Lower lobe of right lung (tissue), 2 donors: ENCODE measurements around the gene MGAT4A. TPM values are rescaled to one million over a fixed set of nuclear protein-coding genes. Genes with fewer than 3 reads are reported as not detected.
A peak's percentile ranks its signal among the peaks of the same experiment; 100 is the strongest.

Source experiments
- ATAC-seq, 2 donors: fragments of 200-7000 bp; cut with Tn5 transposase; one replicate each; pipeline ENCODE4 v1.9.1; 2020 to 2022; ENCODE audit warnings: mild to moderate bottlenecking in 2 of 2, moderate library complexity in 2 of 2
- DNase-seq: peaks from one replicate; pipeline ENCODE4 v3.0.0-alpha.2; 2020
- H3K27ac ChIP-seq: fragments of 200-600 bp; one replicate; pipeline ENCODE4 v1.8.0; 2022
- H3K27me3 ChIP-seq: fragments of 200-600 bp; one replicate; pipeline ENCODE4 v1.8.0; 2022; ENCODE audit warnings: low read depth
- H3K36me3 ChIP-seq: fragments of 200-600 bp; one replicate; pipeline ENCODE4 v1.8.0; 2022; ENCODE audit warnings: mild to moderate bottlenecking
- H3K4me1 ChIP-seq: fragments of 200-600 bp; one replicate; pipeline ENCODE4 v1.8.0; 2022
- H3K4me3 ChIP-seq: fragments of 200-600 bp; one replicate; pipeline ENCODE4 v1.8.0; 2022; ENCODE audit warnings: mild to moderate bottlenecking
- H3K9me3 ChIP-seq: fragments of 200-600 bp; one replicate; pipeline ENCODE4 v1.8.0; 2022
- CTCF ChIP-seq: fragments of 200-600 bp; IDR thresholded peaks from one replicate; pipeline ENCODE4 v1.8.0; 2022; ENCODE audit warnings: antibody characterized with exemption, mild to moderate bottlenecking
- intact Hi-C: fragments of 100-400 bp; cut with DNase I; formaldehyde crosslinking; loops from one replicate; pipeline ENCODE4 v1.11.0; 2022
- total RNA-seq: library from RNA; stranded (reverse); fragmentation: NEBNext Ultra II Directional; extraction: Animal tissue kit (Norgen Biotek cat#: 25700); gene quantifications from one replicate; pipeline ENCODE4 v1.2.1, GENCODE V29; 2021
- donor health status: DM: no; HTN: yes; CAD: no; lungs with severe emphysema.

Gene MGAT4A
- total RNA-seq, 1 donor from 2014 or later: 82.0 TPM

DNA sequence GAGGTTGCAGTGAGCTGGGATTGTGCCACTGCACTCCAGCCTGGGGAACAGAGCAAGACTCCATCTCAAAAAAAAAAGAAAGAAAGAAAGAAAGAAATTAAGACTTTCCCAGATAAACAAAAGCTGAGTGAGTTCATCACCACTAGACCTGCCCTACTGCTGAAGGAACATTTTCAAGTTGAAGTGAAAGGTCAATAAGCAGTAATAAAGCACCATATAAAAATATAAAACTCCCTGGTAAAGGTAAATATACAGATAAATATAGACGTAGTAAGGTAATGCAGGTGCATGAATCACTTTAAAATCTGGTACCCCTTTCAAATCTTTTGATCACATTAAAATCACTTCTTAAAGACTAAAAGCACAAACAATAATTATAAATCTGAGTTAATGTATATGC lies 79.9 kb downstream of the MGAT4A start:
- ATAC-seq (no peak), DNase-seq (no peak)
- TF ChIP-seq CTCF: no peak
- Histone ChIP-seq H3K36me3 (peaks cover 24% of the 10 kb centered on the region), H3K27me3 (no peaks in the 10 kb centered on the region), H3K27ac (no peak overlapping the region), H3K4me3 (no peak overlapping the region), H3K9me3 (no peaks in the 10 kb centered on the region), H3K4me1 (peaks cover 20% of the 10 kb centered on the region)
- intact Hi-C loops: no loop called here

DNA sequence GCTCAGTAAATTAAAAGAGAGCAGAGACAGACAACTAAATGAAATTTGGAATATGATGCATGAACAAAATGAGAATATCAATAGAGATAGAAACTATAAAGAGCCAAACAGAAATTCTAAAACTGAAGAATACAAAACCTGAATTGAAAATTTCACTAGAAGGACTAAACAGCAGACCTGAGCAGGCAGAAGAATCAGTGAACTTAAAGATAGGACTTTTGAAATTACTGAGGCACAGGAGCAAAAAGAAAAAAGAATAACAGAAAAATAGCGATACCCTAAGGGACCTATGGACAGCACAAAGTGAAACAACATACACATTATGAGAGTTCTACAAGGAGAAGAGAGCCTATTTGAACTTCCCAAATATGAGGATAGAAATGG lies 80.9 kb downstream of the MGAT4A start:
- Histone ChIP-seq H3K36me3 (peaks cover 21% of the 10 kb centered on the region), H3K4me1 (peaks cover 20% of the 10 kb centered on the region), H3K9me3 (no peaks in the 10 kb centered on the region), H3K27ac (no peak overlapping the region), H3K27me3 (no peaks in the 10 kb centered on the region), H3K4me3 (no peak overlapping the region)
- ATAC-seq: no peak
- no peak for DNase-seq
- TF ChIP-seq CTCF: no peak
- intact Hi-C loops: loop anchor here (5.0 kb wide), 1 partner anchor 187 kb away; no protein-coding TSS in a partner anchor

GRCh38 chr2:98649135-98649991 lies 81.6 kb downstream of the MGAT4A start:
- intact Hi-C loops: loop anchor here (5.0 kb wide), 1 partner anchor 188 kb away; no protein-coding TSS in a partner anchor
- peak; percentile 96 to 97 for ATAC-seq
- no peaks in the 10 kb centered on the region for H3K27me3 ChIP-seq
- no peak overlapping the region for H3K27ac ChIP-seq
- no peak overlapping the region for H3K4me3 ChIP-seq
- TF ChIP-seq CTCF: peak; percentile 96
- H3K9me3 ChIP-seq: no peaks in the 10 kb centered on the region
- H3K36me3 ChIP-seq: peaks cover 21% of the 10 kb centered on the region
- DNase-seq: peak; percentile 65
- H3K4me1 ChIP-seq: peaks cover 20% of the 10 kb centered on the region

- H3K9me3 ChIP-seq: no peaks in the 10 kb centered on the region
- DNase-seq: no peak
- no peak for TF ChIP-seq CTCF
- ATAC-seq: no peak
- H3K27ac ChIP-seq: no peak overlapping the region
- H3K4me3 ChIP-seq: no peak overlapping the region
- H3K4me1 ChIP-seq: peaks cover 12% of the 10 kb centered on the region
- H3K36me3 ChIP-seq: peaks cover 27% of the 10 kb centered on the region
- H3K27me3 ChIP-seq: no peaks in the 10 kb centered on the region
- intact Hi-C loops: loop anchor here (5.0 kb wide), 1 partner anchor 189 kb away; no protein-coding TSS in a partner anchor
Measured at GRCh38 chr2:98648451-98648850, 82.5 kb downstream of the MGAT4A start.

DNA sequence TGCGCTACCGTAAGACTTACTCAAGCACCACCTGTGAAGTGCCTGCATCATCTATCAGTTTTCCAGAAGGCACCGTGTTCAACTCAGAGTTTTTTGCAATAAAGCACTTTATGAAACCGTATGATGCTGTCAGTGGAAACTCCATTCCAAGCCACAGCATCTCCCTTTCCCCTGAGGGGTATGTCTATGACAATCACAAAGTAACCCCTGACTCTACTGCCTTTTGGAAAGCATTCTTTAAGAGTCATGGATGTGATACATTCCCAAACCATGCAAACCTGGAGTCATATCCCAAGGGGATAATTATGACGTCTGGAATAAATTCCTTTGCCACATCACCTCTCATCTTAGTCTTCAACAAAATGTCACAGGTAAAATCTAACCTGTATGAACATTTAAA lies 83.3 kb downstream of the MGAT4A start:
- no peak for ATAC-seq
- intact Hi-C loops: loop anchor here (5.0 kb wide), 1 partner anchor 190 kb away; no protein-coding TSS in a partner anchor
- DNase-seq: no peak
- H3K9me3 ChIP-seq: no peaks in the 10 kb centered on the region
- no peak overlapping the region for H3K27ac ChIP-seq
- no peak overlapping the region for H3K4me3 ChIP-seq
- peaks cover 33% of the 10 kb centered on the region for H3K36me3 ChIP-seq
- no peak for TF ChIP-seq CTCF
- H3K27me3 ChIP-seq: no peaks in the 10 kb centered on the region
- peaks cover 9% of the 10 kb centered on the region for H3K4me1 ChIP-seq
